NT2/D1 (cell line): Measurements from ENCODE around the gene TAF11L12.
"Not testable (repeated sequence)": the region's sequence is repeated elsewhere in the genome, so short reads cannot be mapped to it uniquely, and the experiment has no call there.

Experiments used
- DNase-seq: peaks from one replicate; pipeline ENCODE4 v3.0.0-alpha.2; 2011; ENCODE audit warnings: low read depth, low spot score
- H3K27me3 ChIP-seq: 2 replicates; pipeline ENCODE4 v1.6.0; 2011; ENCODE audit warnings: mild to moderate bottlenecking; ENCODE audit not compliant: insufficient read length, insufficient read depth
- H3K36me3 ChIP-seq: 2 replicates; pipeline ENCODE4 v1.6.1; 2011; ENCODE audit warnings: mild to moderate bottlenecking, low read length, mixed read lengths; ENCODE audit not compliant: insufficient read depth, insufficient read length
- H3K4me1 ChIP-seq: 2 replicates; pipeline ENCODE4 v1.5.1; 2011; ENCODE audit not compliant: insufficient read depth, insufficient read length
- H3K4me3 ChIP-seq: 2 replicates; pipeline ENCODE4 v1.5.1; 2011; ENCODE audit warnings: low read depth; ENCODE audit not compliant: insufficient read length
- H3K9ac ChIP-seq: 2 replicates; pipeline ENCODE4 v1.6.0; 2011; ENCODE audit warnings: low read depth; ENCODE audit not compliant: insufficient read length
- H3K9me3 ChIP-seq: 2 replicates; pipeline ENCODE4 v1.5.1; 2011; ENCODE audit warnings: mild to moderate bottlenecking, low read length; ENCODE audit not compliant: insufficient read depth
- SUZ12 ChIP-seq: IDR thresholded peaks from 2 replicates; pipeline ENCODE4 v1.6.1; 2011; ENCODE audit not compliant: insufficient read length, insufficient read depth; ENCODE audit errors: extremely low read depth
- YY1 ChIP-seq: IDR thresholded peaks from 2 replicates; pipeline ENCODE4 v1.6.1; 2011; ENCODE audit not compliant: insufficient read length, insufficient read depth
- ZNF274 ChIP-seq: IDR thresholded peaks from 2 replicates; pipeline ENCODE4 v1.6.1; 2011; ENCODE audit warnings: mild to moderate bottlenecking, low read depth, low read length

The TAF11L12 gene

GRCh38 chr5:17614872-17615605 is 4.8 kb downstream of the TAF11L12 start:
- no peaks in the 10 kb centered on the region for H3K36me3 ChIP-seq
- TF ChIP-seq SUZ12 (no peak), YY1 (no peak), ZNF274 (no peak)
- H3K4me3 ChIP-seq = no peak overlapping the region
- DNase-seq = no peak
- H3K4me1 ChIP-seq = no peaks in the 10 kb centered on the region
- H3K9ac ChIP-seq = no peak overlapping the region
- H3K9me3 ChIP-seq = no peaks in the 10 kb centered on the region
- no peaks in the 10 kb centered on the region for H3K27me3 ChIP-seq

- Histone ChIP-seq H3K9ac (no peak overlapping the region), H3K9me3 (no peaks in the 10 kb centered on the region), H3K27me3 (no peaks in the 10 kb centered on the region), H3K4me3 (no peak overlapping the region), H3K36me3 (no peaks in the 10 kb centered on the region), H3K4me1 (no peaks in the 10 kb centered on the region)
- DNase-seq = no peak
- no peak for TF ChIP-seq ZNF274
- no peak for TF ChIP-seq YY1
- no peak for TF ChIP-seq SUZ12
Measured at GRCh38 chr5:17619354-17619753, 9.2 kb downstream of the TAF11L12 start.

- H3K9ac ChIP-seq = no peak overlapping the region
- peak; percentile 1 for DNase-seq
- H3K4me1 ChIP-seq = no peaks in the 10 kb centered on the region
- H3K27me3 ChIP-seq = no peaks in the 10 kb centered on the region
- TF ChIP-seq YY1 (no peak), SUZ12 (no peak), ZNF274 (no peak)
- no peak overlapping the region for H3K4me3 ChIP-seq
- no peaks in the 10 kb centered on the region for H3K9me3 ChIP-seq
- H3K36me3 ChIP-seq = no peaks in the 10 kb centered on the region
Measured at GRCh38 chr5:17620627-17621026, 10.4 kb downstream of the TAF11L12 start.

GRCh38 chr5:17625686-17626085 is 15.5 kb downstream of the TAF11L12 start:
- no peaks in the 10 kb centered on the region for H3K27me3 ChIP-seq
- no peak overlapping the region for H3K9ac ChIP-seq
- no peaks in the 10 kb centered on the region for H3K9me3 ChIP-seq
- no peak for TF ChIP-seq YY1
- no peak for TF ChIP-seq SUZ12
- TF ChIP-seq ZNF274 = no peak
- H3K36me3 ChIP-seq = no peaks in the 10 kb centered on the region
- H3K4me3 ChIP-seq = no peak overlapping the region
- H3K4me1 ChIP-seq = no peaks in the 10 kb centered on the region
- no peak for DNase-seq

GRCh38 chr5:17631788-17632187 is 21.6 kb downstream of the TAF11L12 start, which contains the start of gene TAF11L13:
Gene TAF11L13, plus strand, starts transcription at chr5:17632088.
- not testable (repeated sequence) for H3K4me1 ChIP-seq, DNase-seq, H3K27me3 ChIP-seq, H3K36me3 ChIP-seq, H3K9me3 ChIP-seq, H3K4me3 ChIP-seq, H3K9ac ChIP-seq

- Histone ChIP-seq H3K4me3 (no peak within 1 kb of the TSS), H3K9me3 (no peaks in the 10 kb centered on the region), H3K27me3 (no peaks in the 10 kb centered on the region), H3K36me3 (no peaks in the 10 kb centered on the region), H3K9ac (no peak within 1 kb of the TSS), H3K4me1 (no peaks in the 10 kb centered on the region)
- no peak for DNase-seq
- TF ChIP-seq SUZ12 = no peak
- no peak for TF ChIP-seq YY1
- no peak for TF ChIP-seq ZNF274
Measured at GRCh38 chr5:17634160-17634559, 24.0 kb downstream of the TAF11L12 start, which contains the start of gene TAF11L14. Gene TAF11L14, plus strand, starts transcription at chr5:17634460.

GRCh38 chr5:17649232-17649631 is 39.0 kb downstream of the TAF11L12 start:
- not testable (repeated sequence) for H3K4me3 ChIP-seq, H3K36me3 ChIP-seq, H3K9ac ChIP-seq, H3K27me3 ChIP-seq, H3K9me3 ChIP-seq, H3K4me1 ChIP-seq, DNase-seq

GRCh38 chr5:17655201-17655759 is 45.1 kb downstream of the TAF11L12 start:
- not testable (repeated sequence) for DNase-seq, H3K9me3 ChIP-seq, H3K9ac ChIP-seq, H3K27me3 ChIP-seq, H3K4me3 ChIP-seq, H3K36me3 ChIP-seq, H3K4me1 ChIP-seq
